Testis (tissue), 3 donors: ENCODE results near the gene IL32. TPM values are rescaled to one million over a fixed set of nuclear protein-coding genes. Genes with fewer than 3 reads are reported as not detected.

ENCODE experiments used
- DNase-seq: peaks from one replicate; pipeline ENCODE4 v3.0.0-alpha.2; 2019
- H3K27ac ChIP-seq, 2 donors: fragments of 200-600 bp; sonication (generic); one replicate each; pipeline ENCODE4 v1.5.1; 2019
- H3K27me3 ChIP-seq: fragments of 200-600 bp; sonication (generic); one replicate; pipeline ENCODE4 v1.5.1; 2019
- H3K36me3 ChIP-seq: fragments of 200-600 bp; sonication (generic); one replicate; pipeline ENCODE4 v1.5.1; 2017; ENCODE audit warnings: low read depth; ENCODE audit errors: missing control alignments
- H3K4me1 ChIP-seq: fragments of 200-600 bp; sonication (generic); one replicate; pipeline ENCODE4 v1.5.1; 2019
- H3K4me3 ChIP-seq, 2 donors: fragments of 200-600 bp; sonication (generic); one replicate each; pipeline ENCODE4 v1.5.1; 2017 to 2019
- H3K9me3 ChIP-seq: fragments of 200-600 bp; sonication (generic); one replicate; pipeline ENCODE4 v1.5.1; 2017
- POLR2A ChIP-seq: fragments of 450-650 bp; IDR thresholded peaks from one replicate; pipeline ENCODE4 v1.6.1; 2017; ENCODE audit warnings: antibody characterized with exemption, mild to moderate bottlenecking, moderate library complexity
- WGBS, 2 donors: methylation state at CpG; one replicate each; pipeline ENCODE4 v1.1.5; 2018; 5-methylcytosine and 5-hydroxymethylcytosine counted together
- intact Hi-C: fragments of 100-400 bp; cut with DNase I; formaldehyde crosslinking; loops from one replicate; pipeline ENCODE4 v1.15.1; 2023; ENCODE audit warnings: low total_unique reads
- polyA plus RNA-seq: library from polyadenylated mRNA; stranded (reverse); fragments of 350-450 nt; fragmentation: Illumina TruSeq; extraction: RNeasy Lipid Tissue Mini Kit (QIAGEN cat#74804); gene quantifications from one replicate; pipeline ENCODE4 v1.2.3, GENCODE V29; 2014; ENCODE audit warnings: low read depth, low replicate concordance; ENCODE audit not compliant: insufficient read depth
- total RNA-seq, 2 donors: library from RNA; depleted of rRNA; stranded (reverse); fragments of >200 nt; gene quantifications; one replicate each; pipeline ENCODE4 v1.2.3, GENCODE V29; 2016
- TF ChIP-seq, protein P1 (sequence below), 3 experiments: fragments of 450-650 bp in 2 of 3; fragments of 200-600 bp in 1 of 3; sonication (generic) in 1 of 3; IDR thresholded peaks; one replicate each; pipeline ENCODE4 v1.5.1; 2016 to 2019; ENCODE audit warnings: antibody characterized with exemption in 3 of 3, mild to moderate bottlenecking in 2 of 3, moderate library complexity in 1 of 3

The IL32 gene
- total and polyA plus RNA-seq, 3 donors from 2014 or later = 27.1 to 62.2 (median 33.0) TPM

DNA sequence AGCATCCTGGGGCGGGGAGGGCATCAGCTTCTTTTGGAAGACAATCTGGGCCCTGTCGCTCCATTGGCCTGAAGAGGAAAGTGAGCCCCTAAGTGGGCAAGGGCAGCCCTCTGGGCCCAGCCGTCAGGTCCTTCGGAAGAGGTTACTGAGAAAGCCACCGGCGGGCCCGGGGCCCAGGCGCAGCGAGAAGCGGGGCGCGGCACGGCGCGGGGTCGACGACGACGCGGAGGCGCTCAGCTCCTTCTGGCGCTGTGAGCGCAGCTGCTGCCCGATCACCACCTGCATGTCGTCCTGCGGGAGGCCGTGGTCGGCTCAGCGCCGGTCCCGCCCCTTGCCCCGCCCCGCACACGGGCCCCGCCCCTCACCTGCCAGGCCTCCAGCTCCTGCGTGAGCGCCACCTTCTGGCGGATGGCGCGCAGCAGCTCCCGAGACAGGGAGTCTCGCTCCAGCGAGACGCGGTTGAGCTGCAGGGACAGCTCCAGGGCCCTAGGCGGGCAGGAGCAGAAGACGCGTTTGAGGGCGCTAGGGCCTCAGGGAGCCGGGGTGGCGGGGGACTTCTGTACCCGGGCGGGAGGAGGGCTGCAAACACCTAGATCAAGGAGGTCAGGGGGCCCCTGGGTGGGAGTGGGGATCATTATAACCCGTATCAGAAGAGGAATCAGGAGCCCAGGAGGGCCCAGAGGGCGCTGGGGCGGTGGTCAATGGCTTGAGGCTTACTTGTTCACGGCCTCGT, 37.3 kb upstream of the IL32 start:
- Histone ChIP-seq H3K36me3 (no peaks in the 10 kb centered on the region), H3K27ac (no peak overlapping the region), H3K4me1 (peaks cover 5% of the 10 kb centered on the region), H3K27me3 (no peaks in the 10 kb centered on the region), H3K9me3 (no peaks in the 10 kb centered on the region), H3K4me3 (peak overlapping the region in 1 of 2 donors; percentile 9)
- intact Hi-C loops = no loop called here
- TF ChIP-seq, protein P1, sequence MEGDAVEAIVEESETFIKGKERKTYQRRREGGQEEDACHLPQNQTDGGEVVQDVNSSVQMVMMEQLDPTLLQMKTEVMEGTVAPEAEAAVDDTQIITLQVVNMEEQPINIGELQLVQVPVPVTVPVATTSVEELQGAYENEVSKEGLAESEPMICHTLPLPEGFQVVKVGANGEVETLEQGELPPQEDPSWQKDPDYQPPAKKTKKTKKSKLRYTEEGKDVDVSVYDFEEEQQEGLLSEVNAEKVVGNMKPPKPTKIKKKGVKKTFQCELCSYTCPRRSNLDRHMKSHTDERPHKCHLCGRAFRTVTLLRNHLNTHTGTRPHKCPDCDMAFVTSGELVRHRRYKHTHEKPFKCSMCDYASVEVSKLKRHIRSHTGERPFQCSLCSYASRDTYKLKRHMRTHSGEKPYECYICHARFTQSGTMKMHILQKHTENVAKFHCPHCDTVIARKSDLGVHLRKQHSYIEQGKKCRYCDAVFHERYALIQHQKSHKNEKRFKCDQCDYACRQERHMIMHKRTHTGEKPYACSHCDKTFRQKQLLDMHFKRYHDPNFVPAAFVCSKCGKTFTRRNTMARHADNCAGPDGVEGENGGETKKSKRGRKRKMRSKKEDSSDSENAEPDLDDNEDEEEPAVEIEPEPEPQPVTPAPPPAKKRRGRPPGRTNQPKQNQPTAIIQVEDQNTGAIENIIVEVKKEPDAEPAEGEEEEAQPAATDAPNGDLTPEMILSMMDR (IDR thresholded peaks at IDR 0.05) = peak in 2 of 3 experiments; percentile 50 to 71
- TF ChIP-seq POLR2A = no peak
- DNase-seq = peak; percentile 88
- 30 to 33% methylated on average over 2 to 51 of the region's 58 CpGs for WGBS, 2 donors

DNA sequence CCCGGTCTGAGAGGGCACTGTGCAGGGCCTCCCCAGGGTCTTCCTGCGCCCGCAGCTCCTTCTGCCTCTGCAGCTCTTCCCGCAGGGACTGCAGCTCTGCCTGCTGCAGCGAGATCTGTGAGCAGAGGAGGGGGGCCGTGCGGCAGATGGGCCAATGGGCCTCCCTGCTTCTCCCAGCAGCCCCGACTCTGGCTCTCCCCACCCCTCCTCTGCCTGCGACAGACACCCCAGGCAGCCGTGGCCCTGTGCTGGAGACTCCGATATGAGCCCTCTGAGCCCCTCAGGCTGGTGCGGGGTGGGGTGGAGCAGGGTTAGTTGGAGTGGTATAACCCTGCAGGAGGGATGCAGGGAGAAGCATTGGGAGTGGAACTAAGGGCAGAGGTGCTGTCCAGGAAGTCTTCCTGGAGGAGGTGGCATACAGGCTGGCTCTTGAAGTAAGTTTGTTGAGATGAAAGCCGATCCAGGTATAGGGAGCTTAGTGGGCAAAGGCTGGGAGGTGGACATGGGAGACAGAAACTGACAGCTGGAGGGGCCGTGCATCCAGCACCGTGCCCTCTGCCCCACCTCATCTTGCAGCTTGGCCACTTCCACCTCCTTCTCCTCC, 36.6 kb upstream of the IL32 start:
- Histone ChIP-seq H3K36me3 (no peaks in the 10 kb centered on the region), H3K4me3 (peak overlapping the region in 1 of 2 donors; percentile 9), H3K27me3 (no peaks in the 10 kb centered on the region), H3K9me3 (no peaks in the 10 kb centered on the region), H3K27ac (no peak overlapping the region), H3K4me1 (no peaks in the 10 kb centered on the region)
- 23 to 41% methylated on average over 8 to 15 of the region's 15 CpGs for WGBS, 2 donors
- intact Hi-C loops = no loop called here
- TF ChIP-seq POLR2A = no peak
- TF ChIP-seq, protein P1 (IDR thresholded peaks at IDR 0.05) = no peak
- DNase-seq = no peak

DNA sequence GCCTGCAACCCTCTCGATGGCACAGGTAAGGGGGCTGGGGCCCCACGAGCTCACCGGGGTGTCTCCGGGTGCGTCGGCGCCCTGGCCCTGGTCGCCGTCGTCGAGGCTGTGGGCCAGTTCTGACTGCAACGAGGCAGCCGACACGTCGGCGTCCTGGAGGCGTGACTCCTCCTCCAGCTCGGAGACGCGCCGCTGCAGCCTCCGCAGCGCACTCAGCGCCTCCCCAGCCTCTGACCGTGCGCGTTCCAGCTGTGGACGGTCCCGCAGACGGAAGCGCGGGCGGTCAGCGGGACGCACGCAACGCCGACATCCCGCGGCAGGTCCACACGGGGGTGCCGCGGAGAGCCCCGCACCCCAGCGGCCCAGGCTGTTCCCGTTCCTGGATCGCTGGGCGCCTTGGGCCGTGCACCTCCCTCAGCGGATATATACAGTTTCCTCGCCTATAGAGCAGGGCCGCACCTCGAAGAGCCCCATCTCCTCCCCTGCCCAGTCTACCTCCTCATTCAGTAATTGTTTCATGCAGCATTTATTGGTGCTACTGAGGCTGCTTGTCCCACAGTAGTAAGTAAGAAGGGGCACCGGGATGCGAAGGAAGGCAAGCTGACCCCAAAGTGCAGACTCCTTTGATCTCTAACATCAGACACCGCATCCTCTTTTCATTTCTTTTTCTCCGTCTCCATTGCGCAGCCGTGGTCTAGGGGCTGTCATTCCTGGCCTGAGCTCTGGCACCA, 35.8 kb upstream of the IL32 start:
- Histone ChIP-seq H3K27me3 (no peaks in the 10 kb centered on the region), H3K27ac (no peak overlapping the region), H3K4me3 (no peak overlapping the region), H3K9me3 (no peaks in the 10 kb centered on the region), H3K4me1 (no peaks in the 10 kb centered on the region), H3K36me3 (no peaks in the 10 kb centered on the region)
- 12 to 18% methylated on average over 31 to 33 of the region's 59 CpGs for WGBS, 2 donors
- no peak for TF ChIP-seq POLR2A
- TF ChIP-seq, protein P1 (IDR thresholded peaks at IDR 0.05) = no peak
- intact Hi-C loops = no loop called here
- DNase-seq = no peak

DNA sequence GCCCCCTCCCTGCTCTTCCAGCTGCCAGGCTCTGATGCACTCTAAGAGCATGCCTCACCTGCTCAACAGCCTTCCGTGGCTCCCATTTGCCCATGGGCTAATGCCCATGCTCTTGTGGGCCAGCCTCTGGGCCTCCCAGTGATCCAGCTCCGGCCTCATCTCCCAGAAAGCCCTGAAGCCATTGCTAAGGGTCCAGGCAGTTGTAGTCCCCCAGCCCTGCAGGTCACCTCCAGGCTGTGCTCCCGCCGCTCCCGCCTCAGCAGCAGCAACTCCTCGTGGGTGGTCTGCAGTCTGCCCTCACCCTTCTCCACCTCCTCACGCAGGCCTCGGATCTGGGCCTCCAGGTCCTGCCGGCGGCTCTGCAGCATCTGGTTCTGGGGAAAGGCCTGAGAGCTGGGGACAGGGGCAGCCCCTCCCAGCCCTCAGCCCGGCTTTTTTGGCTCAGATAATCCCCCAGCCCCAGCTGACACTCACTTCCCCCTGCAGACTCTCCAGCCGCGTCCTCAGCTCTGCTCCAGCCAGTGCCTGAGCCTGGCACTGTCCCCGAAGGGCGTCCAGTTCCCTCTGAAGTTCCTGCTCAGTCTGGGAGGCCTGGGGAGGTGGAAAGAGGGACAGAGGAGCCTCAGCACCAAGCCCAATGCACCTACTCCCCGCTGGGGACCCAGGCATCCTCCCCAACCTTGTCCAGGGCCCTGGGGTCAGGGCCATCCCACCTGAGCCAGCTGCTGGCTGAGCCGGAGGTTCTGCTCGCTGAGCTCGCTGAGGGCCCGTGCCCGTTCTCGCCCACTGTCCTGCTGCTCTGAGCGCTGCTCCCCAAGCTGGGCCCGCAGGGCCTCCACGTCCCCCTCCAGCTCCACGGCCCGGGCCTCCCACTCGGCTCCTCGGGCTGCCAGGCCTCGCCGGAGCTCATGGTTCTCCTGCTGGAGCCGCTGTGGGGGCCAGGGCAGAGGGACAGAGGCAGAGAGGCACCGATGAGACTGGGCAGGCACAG, 34.9 kb upstream of the IL32 start:
- TF ChIP-seq POLR2A = no peak
- TF ChIP-seq, protein P1 (IDR thresholded peaks at IDR 0.05) = no peak
- Histone ChIP-seq H3K27ac (no peak overlapping the region), H3K27me3 (no peaks in the 10 kb centered on the region), H3K4me1 (no peaks in the 10 kb centered on the region), H3K9me3 (no peaks in the 10 kb centered on the region), H3K4me3 (no peak overlapping the region), H3K36me3 (no peaks in the 10 kb centered on the region)
- intact Hi-C loops = no loop called here
- 78 to 80% methylated on average over 12 to 26 of the region's 33 CpGs for WGBS, 2 donors
- no peak for DNase-seq
